HepG2 (cell line): ENCODE data around the gene CREG2. TPM values are rescaled to one million over a fixed set of nuclear protein-coding genes. Genes with fewer than 3 reads are reported as not detected.

Source experiments
- HNRNPUL1 ChIP-seq: fragments of 200-400 bp; formaldehyde crosslinking; IDR thresholded peaks from 2 replicates; pipeline ENCODE4 v1.6.1; 2017; ENCODE audit warnings: low read depth, mild to moderate bottlenecking, low read length, moderate library complexity
- KLF13 ChIP-seq: sonication (generic); formaldehyde crosslinking; IDR thresholded peaks from 2 replicates; pipeline ENCODE4 v1.4.0; 2020; ENCODE audit warnings: mild to moderate bottlenecking, missing genetic modification reagents
- POGK ChIP-seq: sonication (generic); formaldehyde crosslinking; conservative IDR thresholded peaks from 2 replicates; pipeline ENCODE4 v1.8.0; 2022; ENCODE audit warnings: mild to moderate bottlenecking, moderate library complexity, missing genetic modification reagents
- TP53 ChIP-seq: sonication (generic); formaldehyde crosslinking; conservative IDR thresholded peaks from 2 replicates; pipeline ENCODE4 v1.4.0; 2020; ENCODE audit warnings: missing genetic modification reagents
- ZNF180 ChIP-seq: sonication (generic); formaldehyde crosslinking; IDR thresholded peaks from 2 replicates; pipeline ENCODE4 v1.4.0; 2020; ENCODE audit warnings: low read depth, missing genetic modification reagents, borderline replicate concordance
- ZNF678 ChIP-seq: sonication (generic); formaldehyde crosslinking; IDR thresholded peaks from 2 replicates; pipeline ENCODE4 v1.4.0; 2020; ENCODE audit warnings: mild to moderate bottlenecking, missing genetic modification reagents
- polyA plus RNA-seq, 8 experiments: library from polyadenylated mRNA; depleted of rRNA in 3 of 8; stranded (reverse) in 7 of 8; unstranded in 1 of 8; fragments of >200 nt; fragmentation: Illumina TruSeq in 4 of 8; extraction: Trizol in 4 of 8; gene quantifications; 2 replicates each; pipeline versions ENCODE4 v1.2.1 to v1.2.3, GENCODE V29; 2011 to 2016; ENCODE audit warnings: low read depth in 4 of 8, missing spikeins in 1 of 8, mixed read lengths in 1 of 8; ENCODE audit not compliant: insufficient read depth in 1 of 8
- total RNA-seq, 5 experiments: library from RNA; depleted of rRNA; stranded (reverse); fragments of >200 nt; fragmentation: Illumina TruSeq; extraction: Trizol; gene quantifications; 2 replicates each; pipeline ENCODE4 v1.2.3, GENCODE V29; 2016; ENCODE audit warnings: low read depth in 1 of 5
- TF ChIP-seq, protein P1 (sequence below): sonication (generic); formaldehyde crosslinking; IDR thresholded peaks from 2 replicates; pipeline ENCODE4 v1.4.0; 2020; ENCODE audit warnings: missing genetic modification reagents, borderline replicate concordance
- TF ChIP-seq, protein P2 (sequence below), 2 experiments: sonication (generic) in 1 of 2; formaldehyde crosslinking in 1 of 2; IDR thresholded peaks; 2 replicates each; pipeline versions ENCODE4 v1.6.1 to v1.9.0; 2014 to 2022; ENCODE audit warnings: antibody characterized with exemption in 1 of 2, borderline replicate concordance in 1 of 2, inconsistent platforms in 1 of 2, low read depth in 1 of 2, missing genetic modification reagents in 1 of 2
- TF ChIP-seq, protein P3 (sequence below): sonication (generic); formaldehyde crosslinking; IDR thresholded peaks from 2 replicates; pipeline ENCODE4 v1.4.0; 2020; ENCODE audit warnings: mild to moderate bottlenecking, missing genetic modification reagents

CREG2 gene
- total and polyA plus RNA-seq, 2 of the 13 experiments (the other 11 are each of a cell fraction or from before 2014, with no cell fraction given) = 0.18 to 0.26 TPM

DNA sequence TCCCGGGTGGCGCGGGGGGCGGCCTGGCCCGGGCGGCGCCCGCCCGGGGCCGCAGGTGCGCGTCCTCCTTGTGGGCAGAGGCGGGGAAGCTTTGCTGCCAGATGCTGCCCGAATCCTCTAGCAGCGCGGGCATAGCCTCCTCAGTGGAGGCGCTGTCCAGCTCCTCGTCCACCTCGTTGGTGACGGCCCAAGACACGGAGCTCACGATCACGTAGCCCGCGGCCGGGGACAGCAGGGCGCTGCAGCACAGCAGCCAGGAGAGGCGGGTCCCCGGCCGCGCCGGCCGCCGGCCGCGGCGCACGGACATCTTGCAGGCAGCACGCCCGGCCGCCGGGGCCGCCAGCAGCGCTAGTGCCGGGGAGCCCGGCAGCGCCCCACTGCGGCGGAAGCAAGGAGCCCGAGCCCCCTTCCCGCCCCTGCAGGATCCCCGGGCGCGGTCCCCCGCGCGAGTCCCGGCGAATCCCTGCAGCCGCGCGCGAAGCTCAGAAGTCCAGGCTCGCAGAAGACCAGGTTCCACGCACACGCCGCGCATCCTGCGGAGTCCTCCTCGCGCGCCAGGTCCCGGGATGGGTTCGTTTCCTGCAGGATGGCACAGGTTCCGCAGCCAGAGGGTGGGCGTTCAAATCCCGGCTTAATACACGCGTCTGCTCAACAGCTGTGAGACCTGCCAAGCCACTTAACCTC, at the start of gene CREG2 (continued):
- TF ChIP-seq, protein P1, sequence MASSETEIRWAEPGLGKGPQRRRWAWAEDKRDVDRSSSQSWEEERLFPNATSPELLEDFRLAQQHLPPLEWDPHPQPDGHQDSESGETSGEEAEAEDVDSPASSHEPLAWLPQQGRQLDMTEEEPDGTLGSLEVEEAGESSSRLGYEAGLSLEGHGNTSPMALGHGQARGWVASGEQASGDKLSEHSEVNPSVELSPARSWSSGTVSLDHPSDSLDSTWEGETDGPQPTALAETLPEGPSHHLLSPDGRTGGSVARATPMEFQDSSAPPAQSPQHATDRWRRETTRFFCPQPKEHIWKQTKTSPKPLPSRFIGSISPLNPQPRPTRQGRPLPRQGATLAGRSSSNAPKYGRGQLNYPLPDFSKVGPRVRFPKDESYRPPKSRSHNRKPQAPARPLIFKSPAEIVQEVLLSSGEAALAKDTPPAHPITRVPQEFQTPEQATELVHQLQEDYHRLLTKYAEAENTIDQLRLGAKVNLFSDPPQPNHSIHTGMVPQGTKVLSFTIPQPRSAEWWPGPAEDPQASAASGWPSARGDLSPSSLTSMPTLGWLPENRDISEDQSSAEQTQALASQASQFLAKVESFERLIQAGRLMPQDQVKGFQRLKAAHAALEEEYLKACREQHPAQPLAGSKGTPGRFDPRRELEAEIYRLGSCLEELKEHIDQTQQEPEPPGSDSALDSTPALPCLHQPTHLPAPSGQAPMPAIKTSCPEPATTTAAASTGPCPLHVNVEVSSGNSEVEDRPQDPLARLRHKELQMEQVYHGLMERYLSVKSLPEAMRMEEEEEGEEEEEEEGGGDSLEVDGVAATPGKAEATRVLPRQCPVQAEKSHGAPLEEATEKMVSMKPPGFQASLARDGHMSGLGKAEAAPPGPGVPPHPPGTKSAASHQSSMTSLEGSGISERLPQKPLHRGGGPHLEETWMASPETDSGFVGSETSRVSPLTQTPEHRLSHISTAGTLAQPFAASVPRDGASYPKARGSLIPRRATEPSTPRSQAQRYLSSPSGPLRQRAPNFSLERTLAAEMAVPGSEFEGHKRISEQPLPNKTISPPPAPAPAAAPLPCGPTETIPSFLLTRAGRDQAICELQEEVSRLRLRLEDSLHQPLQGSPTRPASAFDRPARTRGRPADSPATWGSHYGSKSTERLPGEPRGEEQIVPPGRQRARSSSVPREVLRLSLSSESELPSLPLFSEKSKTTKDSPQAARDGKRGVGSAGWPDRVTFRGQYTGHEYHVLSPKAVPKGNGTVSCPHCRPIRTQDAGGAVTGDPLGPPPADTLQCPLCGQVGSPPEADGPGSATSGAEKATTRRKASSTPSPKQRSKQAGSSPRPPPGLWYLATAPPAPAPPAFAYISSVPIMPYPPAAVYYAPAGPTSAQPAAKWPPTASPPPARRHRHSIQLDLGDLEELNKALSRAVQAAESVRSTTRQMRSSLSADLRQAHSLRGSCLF (CRISPR knock-in tag) = no peak
- TF ChIP-seq, protein P2, sequence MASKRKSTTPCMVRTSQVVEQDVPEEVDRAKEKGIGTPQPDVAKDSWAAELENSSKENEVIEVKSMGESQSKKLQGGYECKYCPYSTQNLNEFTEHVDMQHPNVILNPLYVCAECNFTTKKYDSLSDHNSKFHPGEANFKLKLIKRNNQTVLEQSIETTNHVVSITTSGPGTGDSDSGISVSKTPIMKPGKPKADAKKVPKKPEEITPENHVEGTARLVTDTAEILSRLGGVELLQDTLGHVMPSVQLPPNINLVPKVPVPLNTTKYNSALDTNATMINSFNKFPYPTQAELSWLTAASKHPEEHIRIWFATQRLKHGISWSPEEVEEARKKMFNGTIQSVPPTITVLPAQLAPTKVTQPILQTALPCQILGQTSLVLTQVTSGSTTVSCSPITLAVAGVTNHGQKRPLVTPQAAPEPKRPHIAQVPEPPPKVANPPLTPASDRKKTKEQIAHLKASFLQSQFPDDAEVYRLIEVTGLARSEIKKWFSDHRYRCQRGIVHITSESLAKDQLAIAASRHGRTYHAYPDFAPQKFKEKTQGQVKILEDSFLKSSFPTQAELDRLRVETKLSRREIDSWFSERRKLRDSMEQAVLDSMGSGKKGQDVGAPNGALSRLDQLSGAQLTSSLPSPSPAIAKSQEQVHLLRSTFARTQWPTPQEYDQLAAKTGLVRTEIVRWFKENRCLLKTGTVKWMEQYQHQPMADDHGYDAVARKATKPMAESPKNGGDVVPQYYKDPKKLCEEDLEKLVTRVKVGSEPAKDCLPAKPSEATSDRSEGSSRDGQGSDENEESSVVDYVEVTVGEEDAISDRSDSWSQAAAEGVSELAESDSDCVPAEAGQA (IDR thresholded peaks at IDR 0.05; ENCODE audit: low read depth) = no peak
- TF ChIP-seq, protein P2 (CRISPR knock-in tag; IDR thresholded peaks at IDR 0.05; ENCODE audit: borderline replicate concordance) = no peak
- 0 out of 2 replicates have a peak, but pooled peaks have one; percentile 57 for TF ChIP-seq POGK
- TF ChIP-seq HNRNPUL1 = no peak
- 0 out of 2 replicates have a peak, but pooled peaks have one; percentile 28 for TF ChIP-seq KLF13 (CRISPR knock-in tag)
- TF ChIP-seq ZNF678 (CRISPR knock-in tag) = no peak
- TF ChIP-seq, protein P3, sequence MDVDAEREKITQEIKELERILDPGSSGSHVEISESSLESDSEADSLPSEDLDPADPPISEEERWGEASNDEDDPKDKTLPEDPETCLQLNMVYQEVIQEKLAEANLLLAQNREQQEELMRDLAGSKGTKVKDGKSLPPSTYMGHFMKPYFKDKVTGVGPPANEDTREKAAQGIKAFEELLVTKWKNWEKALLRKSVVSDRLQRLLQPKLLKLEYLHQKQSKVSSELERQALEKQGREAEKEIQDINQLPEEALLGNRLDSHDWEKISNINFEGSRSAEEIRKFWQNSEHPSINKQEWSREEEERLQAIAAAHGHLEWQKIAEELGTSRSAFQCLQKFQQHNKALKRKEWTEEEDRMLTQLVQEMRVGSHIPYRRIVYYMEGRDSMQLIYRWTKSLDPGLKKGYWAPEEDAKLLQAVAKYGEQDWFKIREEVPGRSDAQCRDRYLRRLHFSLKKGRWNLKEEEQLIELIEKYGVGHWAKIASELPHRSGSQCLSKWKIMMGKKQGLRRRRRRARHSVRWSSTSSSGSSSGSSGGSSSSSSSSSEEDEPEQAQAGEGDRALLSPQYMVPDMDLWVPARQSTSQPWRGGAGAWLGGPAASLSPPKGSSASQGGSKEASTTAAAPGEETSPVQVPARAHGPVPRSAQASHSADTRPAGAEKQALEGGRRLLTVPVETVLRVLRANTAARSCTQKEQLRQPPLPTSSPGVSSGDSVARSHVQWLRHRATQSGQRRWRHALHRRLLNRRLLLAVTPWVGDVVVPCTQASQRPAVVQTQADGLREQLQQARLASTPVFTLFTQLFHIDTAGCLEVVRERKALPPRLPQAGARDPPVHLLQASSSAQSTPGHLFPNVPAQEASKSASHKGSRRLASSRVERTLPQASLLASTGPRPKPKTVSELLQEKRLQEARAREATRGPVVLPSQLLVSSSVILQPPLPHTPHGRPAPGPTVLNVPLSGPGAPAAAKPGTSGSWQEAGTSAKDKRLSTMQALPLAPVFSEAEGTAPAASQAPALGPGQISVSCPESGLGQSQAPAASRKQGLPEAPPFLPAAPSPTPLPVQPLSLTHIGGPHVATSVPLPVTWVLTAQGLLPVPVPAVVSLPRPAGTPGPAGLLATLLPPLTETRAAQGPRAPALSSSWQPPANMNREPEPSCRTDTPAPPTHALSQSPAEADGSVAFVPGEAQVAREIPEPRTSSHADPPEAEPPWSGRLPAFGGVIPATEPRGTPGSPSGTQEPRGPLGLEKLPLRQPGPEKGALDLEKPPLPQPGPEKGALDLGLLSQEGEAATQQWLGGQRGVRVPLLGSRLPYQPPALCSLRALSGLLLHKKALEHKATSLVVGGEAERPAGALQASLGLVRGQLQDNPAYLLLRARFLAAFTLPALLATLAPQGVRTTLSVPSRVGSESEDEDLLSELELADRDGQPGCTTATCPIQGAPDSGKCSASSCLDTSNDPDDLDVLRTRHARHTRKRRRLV (CRISPR knock-in tag) = no peak
- TF ChIP-seq TP53 (CRISPR knock-in tag) = no peak
- TF ChIP-seq ZNF180 (CRISPR knock-in tag) = no peak
